ENCODE results near the gene CTSE. TPM values are rescaled to one million over a fixed set of nuclear protein-coding genes. Genes with fewer than 3 reads are reported as not detected.

The CTSE gene
- total and polyA plus RNA-seq, 2 donors (not counting 1 experiment from before 2014, with no cell fraction given) = not detected

DNA sequence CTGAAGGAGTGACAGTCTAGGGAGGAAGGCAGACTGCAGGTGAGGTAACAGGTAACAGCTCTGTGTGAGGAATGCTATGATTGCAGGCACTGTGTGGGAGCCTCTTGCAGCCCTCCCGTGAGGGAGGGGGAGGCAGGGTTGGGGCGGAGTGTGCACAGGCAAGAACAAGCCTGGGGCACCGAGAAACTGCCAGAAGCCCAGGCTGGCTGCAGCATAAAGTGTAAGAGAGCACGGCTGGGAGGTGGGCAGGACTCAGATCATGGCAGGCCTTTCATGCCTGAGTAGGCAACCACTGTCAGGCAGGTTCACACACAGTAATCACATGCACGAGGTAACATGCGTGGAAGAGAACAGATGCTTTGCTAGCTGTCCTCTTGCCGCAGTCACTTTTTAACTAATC is 17.9 kb upstream of the CTSE start:
- DNase-seq (peak; percentile 81), ATAC-seq (ENCODE audit: low read depth) (peak; percentile 89)
- TF ChIP-seq, protein P1, sequence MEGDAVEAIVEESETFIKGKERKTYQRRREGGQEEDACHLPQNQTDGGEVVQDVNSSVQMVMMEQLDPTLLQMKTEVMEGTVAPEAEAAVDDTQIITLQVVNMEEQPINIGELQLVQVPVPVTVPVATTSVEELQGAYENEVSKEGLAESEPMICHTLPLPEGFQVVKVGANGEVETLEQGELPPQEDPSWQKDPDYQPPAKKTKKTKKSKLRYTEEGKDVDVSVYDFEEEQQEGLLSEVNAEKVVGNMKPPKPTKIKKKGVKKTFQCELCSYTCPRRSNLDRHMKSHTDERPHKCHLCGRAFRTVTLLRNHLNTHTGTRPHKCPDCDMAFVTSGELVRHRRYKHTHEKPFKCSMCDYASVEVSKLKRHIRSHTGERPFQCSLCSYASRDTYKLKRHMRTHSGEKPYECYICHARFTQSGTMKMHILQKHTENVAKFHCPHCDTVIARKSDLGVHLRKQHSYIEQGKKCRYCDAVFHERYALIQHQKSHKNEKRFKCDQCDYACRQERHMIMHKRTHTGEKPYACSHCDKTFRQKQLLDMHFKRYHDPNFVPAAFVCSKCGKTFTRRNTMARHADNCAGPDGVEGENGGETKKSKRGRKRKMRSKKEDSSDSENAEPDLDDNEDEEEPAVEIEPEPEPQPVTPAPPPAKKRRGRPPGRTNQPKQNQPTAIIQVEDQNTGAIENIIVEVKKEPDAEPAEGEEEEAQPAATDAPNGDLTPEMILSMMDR (IDR thresholded peaks at IDR 0.05) = no peak
- no peak for TF ChIP-seq EZH2 (IDR thresholded peaks at IDR 0.05; ENCODE audit: borderline replicate concordance, insufficient read depth, low read depth, low read length, poor library complexity, severe bottlenecking)
- Histone ChIP-seq H3K4me3 (ENCODE audit: control extremely low read depth in 1 of 5, extremely low read depth in 1 of 5, insufficient read depth in 1 of 5, low read depth in 2 of 5, low read length in 4 of 5) (peak overlapping the region in 2 of 5 experiments; percentile 3 to 4), H3K27me3 (replicated peaks in 1 of 4; ENCODE audit: control extremely low read depth in 1 of 4, control insufficient read depth in 3 of 4, insufficient read depth in 4 of 4, low read length in 3 of 4) (no peaks in the 10 kb centered on the region), H4K20me1 (ENCODE audit: control insufficient read depth, insufficient read depth, low read length, poor library complexity, severe bottlenecking) (no peaks in the 10 kb centered on the region), H3K4me2 (replicated peaks; ENCODE audit: low read depth, low read length, poor library complexity, severe bottlenecking) (peak overlapping the region; percentile 54), H3K4me1 (ENCODE audit: control insufficient read depth in 2 of 2, insufficient read depth in 2 of 2, low read length in 2 of 2) (peaks cover 75 to 77% of the 10 kb centered on the region in 2 donors), H3K9ac (ENCODE audit: low read length) (no peak overlapping the region), H2AFZ (ENCODE audit: insufficient read depth, low read depth, low read length, poor library complexity, severe bottlenecking) (peak overlapping the region; percentile 42), H3K9me3 (ENCODE audit: control extremely low read depth in 1 of 3, control insufficient read depth in 2 of 3, insufficient read depth in 1 of 3, low read length in 2 of 3) (no peaks in the 10 kb centered on the region), H3K27ac (ENCODE audit: low read length in 2 of 2) (peak overlapping the region; percentile 72 to 82), H3K79me2 (ENCODE audit: control insufficient read depth, insufficient read depth, low read length) (peaks cover 64% of the 10 kb centered on the region), H3K36me3 (replicated peaks in 1 of 2; ENCODE audit: control extremely low read depth in 1 of 2, control insufficient read depth in 1 of 2, extremely low read depth in 1 of 2, insufficient read depth in 2 of 2, low read length in 1 of 2) (no peaks in the 10 kb centered on the region)
- 2% methylated on average over 4 of the region's 7 CpGs for WGBS (ENCODE audit: insufficient coverage)
- intact Hi-C loops (cut with micrococcal nuclease) = loop anchor here (1.0 kb wide), 1 partner anchor 9 kb away; no protein-coding TSS in a partner anchor
- ChIA-PET POLR2A (interaction anchor here (0.7 to 2.1 kb wide), 3 partner anchors 9 to 1011 kb away, joined by 3 to 8 read pairs (median 4); no protein-coding TSS in a partner anchor), CTCF (interaction anchor here (0.7 to 9.1 kb wide), 5 partner anchors 10 to 64 kb away, joined by 3 to 122 read pairs (median 13); no protein-coding TSS in a partner anchor)
- no peaks in the 10 kb centered on the region for H3K27me3 Mint-ChIP-seq
- H3K4me3 Mint-ChIP-seq = peak overlapping the region; percentile 78
- H3K9me3 Mint-ChIP-seq (ENCODE audit: insufficient read depth) = no peaks in the 10 kb centered on the region
- H3K27ac Mint-ChIP-seq = peak overlapping the region; percentile 95
- H3K4me1 Mint-ChIP-seq = peaks cover 71% of the 10 kb centered on the region

GRCh38 chr1:206040328-206040727 is 16.6 kb upstream of the CTSE start:
- POLR2A ChIA-PET = interaction anchor here (0.7 to 1.2 kb wide), 3 partner anchors 12 to 228 kb away, joined by 3 to 6 read pairs (median 5); no protein-coding TSS in a partner anchor
- Histone ChIP-seq H3K4me1 (ENCODE audit: control insufficient read depth in 2 of 2, insufficient read depth in 2 of 2, low read length in 2 of 2) (peaks cover 84 to 86% of the 10 kb centered on the region in 2 donors), H3K27ac (ENCODE audit: low read length in 2 of 2) (peak overlapping the region; percentile 38 to 82), H3K9ac (ENCODE audit: low read length) (no peak overlapping the region), H3K36me3 (replicated peaks in 1 of 2; ENCODE audit: control extremely low read depth in 1 of 2, control insufficient read depth in 1 of 2, extremely low read depth in 1 of 2, insufficient read depth in 2 of 2, low read length in 1 of 2) (no peaks in the 10 kb centered on the region), H2AFZ (ENCODE audit: insufficient read depth, low read depth, low read length, poor library complexity, severe bottlenecking) (peak overlapping the region; percentile 19), H4K20me1 (ENCODE audit: control insufficient read depth, insufficient read depth, low read length, poor library complexity, severe bottlenecking) (no peaks in the 10 kb centered on the region), H3K27me3 (replicated peaks in 1 of 4; ENCODE audit: control extremely low read depth in 1 of 4, control insufficient read depth in 3 of 4, insufficient read depth in 4 of 4, low read length in 3 of 4) (no peaks in the 10 kb centered on the region), H3K4me3 (ENCODE audit: control extremely low read depth in 1 of 5, extremely low read depth in 1 of 5, insufficient read depth in 1 of 5, low read depth in 2 of 5, low read length in 4 of 5) (no peak overlapping the region), H3K9me3 (ENCODE audit: control extremely low read depth in 1 of 3, control insufficient read depth in 2 of 3, insufficient read depth in 1 of 3, low read length in 2 of 3) (no peaks in the 10 kb centered on the region), H3K79me2 (ENCODE audit: control insufficient read depth, insufficient read depth, low read length) (peaks cover 69% of the 10 kb centered on the region), H3K4me2 (replicated peaks; ENCODE audit: low read depth, low read length, poor library complexity, severe bottlenecking) (peak overlapping the region; percentile 54)
- Mint-ChIP-seq H3K9me3 (ENCODE audit: insufficient read depth) (no peaks in the 10 kb centered on the region), H3K27ac (peak overlapping the region; percentile 95), H3K4me3 (peak overlapping the region; percentile 46), H3K27me3 (no peaks in the 10 kb centered on the region), H3K4me1 (peaks cover 74% of the 10 kb centered on the region)
- CTCF ChIA-PET = interaction anchor here (0.7 to 2.3 kb wide), 5 partner anchors 9 to 66 kb away, joined by 3 to 14 read pairs (median 4); no protein-coding TSS in a partner anchor
- ATAC-seq (ENCODE audit: low read depth) (no peak), DNase-seq (no peak)
- intact Hi-C loops (cut with micrococcal nuclease) = no loop called here
- WGBS (ENCODE audit: insufficient coverage) = 100% methylated on average over 1 of the region's 5 CpGs
- TF ChIP-seq EZH2 (IDR thresholded peaks at IDR 0.05; ENCODE audit: borderline replicate concordance, insufficient read depth, low read depth, low read length, poor library complexity, severe bottlenecking) = no peak
- TF ChIP-seq, protein P1 (IDR thresholded peaks at IDR 0.05) = no peak

Measured in B cell (primary cell).